GM21825 (cell line): ENCODE results near the gene ABR.

ENCODE experiments used
- ATAC-seq: cut with Tn5 transposase; IDR thresholded peaks from one replicate; pipeline ENCODE4 v1.9.1; 2021; ENCODE audit warnings: mild to moderate bottlenecking, moderate library complexity; ENCODE audit not compliant: unreplicated experiment

ABR gene

DNA sequence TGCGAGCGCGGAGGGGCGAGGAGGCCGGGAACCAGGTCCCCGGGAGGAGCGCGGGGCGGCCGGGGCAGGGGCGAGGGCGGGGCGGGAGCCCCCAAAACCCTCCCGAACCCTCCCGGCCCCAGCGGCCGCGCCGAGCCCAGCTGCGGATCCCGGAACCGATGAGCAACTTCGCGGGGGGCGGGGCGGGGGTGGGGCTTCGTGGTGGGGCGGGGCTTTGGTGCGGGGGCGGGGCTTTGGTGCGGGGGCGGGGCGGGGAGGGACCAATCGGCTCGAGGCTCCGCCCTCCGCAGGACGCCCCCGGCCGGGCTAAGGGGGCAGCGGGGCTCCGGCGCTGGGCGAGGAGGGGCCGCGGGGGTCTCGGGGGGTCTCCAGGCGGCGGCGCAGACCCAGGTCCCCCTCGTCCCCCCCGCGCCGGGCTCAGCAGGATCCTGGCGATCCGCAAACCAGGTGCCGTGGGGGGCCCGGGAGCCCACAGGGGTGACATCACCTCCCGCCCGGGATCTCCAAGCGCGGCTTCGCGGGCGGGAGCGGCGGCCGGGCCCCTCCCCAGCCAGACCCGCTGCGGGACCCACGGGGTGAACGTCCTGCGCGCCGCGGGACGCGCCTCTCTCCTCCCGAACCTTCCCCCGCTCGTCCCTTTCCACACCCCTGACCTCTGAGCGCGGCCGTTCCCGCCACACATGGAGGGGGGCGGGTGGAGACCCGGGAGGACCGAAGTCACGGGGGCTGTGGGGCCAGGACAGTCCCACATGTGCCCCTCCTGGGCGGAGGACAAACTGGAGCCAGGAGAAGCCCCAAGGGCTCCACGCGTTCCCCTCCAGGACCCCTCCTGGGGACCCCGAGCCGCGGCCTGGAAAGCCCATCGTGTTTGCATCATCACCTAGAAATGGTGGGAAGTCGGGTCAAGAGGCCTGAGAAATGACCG, at the start of gene ABR:
TSS of gene ABR (minus strand) at position 164 of the 925 bp plus-strand sequence. CDS start 254 bp downstream, outside the sequence.
- no peak for ATAC-seq

- peak; percentile 38 for ATAC-seq
Observed at GRCh38 chr17:1229349-1229899, 49.6 kb upstream of the ABR start.

DNA sequence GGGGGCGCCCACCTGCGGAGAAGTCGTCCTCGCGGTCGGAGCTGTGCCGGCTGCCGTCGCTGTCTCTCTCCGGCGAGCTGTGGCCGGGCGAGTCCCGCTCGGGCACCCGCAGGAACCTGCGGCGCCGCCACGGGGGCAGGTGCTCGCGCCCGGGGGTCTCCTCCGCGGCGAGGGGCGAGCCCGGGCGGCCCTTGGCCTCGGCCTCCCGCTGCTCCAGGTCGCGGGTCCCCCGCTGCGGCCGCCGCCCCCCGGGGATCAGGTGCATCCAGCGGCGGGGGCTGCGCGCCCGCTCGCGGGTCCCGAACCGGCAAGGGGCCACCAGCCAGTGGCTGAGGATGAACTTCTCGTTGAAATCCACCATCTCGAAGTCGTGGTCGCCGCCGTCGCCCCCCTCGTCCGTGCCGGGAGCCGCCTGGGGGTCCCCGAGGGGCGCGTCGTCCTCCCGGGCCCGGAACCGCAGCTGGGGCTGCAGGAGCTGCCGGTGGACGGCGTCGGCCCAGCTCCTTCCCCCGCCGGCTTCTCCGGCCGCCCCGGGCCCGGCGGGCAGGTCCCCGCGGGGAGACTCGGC, 49.1 kb upstream of the ABR start:
- peak; percentile 18 for ATAC-seq

GRCh38 chr17:1227917-1228780, 48.4 kb upstream of the ABR start:
- ATAC-seq: peak; percentile 43

GRCh38 chr17:1227365-1227764, 47.6 kb upstream of the ABR start:
- ATAC-seq: no peak

DNA sequence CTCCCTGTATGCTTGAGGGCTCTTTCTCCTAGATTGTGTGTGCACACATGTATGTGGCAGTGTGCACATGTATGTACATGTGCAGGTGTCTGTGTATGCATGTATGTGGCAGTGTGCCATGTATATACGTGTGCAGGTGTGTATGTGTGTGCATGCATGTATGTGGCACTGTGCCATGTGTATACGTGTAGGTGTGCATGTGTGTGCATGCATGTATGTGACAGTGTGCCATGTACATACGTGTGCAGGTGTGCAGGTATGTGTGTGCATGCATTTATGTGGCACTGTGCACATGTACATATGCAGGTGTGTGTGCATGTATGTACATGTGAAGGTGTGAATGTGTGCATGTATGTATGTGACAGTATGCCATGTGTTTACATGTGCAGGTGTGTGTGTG, 46.5 kb upstream of the ABR start:
- no peak for ATAC-seq

GRCh38 chr17:1224330-1224729, 44.5 kb upstream of the ABR start:
- ATAC-seq: no peak

DNA sequence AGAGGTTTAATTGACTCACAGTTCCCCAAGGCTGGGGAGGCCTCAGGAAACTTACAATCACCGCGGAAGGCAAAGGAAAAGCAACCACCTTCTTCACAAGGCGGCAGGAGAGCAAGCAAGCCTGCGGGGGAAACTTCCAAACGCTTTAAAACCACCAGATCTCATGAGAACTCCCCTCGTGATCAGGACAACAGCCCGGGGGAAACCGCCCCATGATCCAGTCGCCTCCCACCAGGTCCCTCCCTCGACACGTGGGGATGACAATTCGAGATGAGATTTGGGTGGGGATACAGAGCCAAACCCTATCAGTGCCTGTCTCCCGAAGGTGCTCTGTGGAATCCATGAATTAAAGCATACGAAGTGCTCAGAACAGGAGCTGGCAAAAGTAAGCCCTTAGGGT, 43.9 kb upstream of the ABR start:
- ATAC-seq: no peak

GRCh38 chr17:1222321-1222720, 42.5 kb upstream of the ABR start:
- ATAC-seq: no peak

DNA sequence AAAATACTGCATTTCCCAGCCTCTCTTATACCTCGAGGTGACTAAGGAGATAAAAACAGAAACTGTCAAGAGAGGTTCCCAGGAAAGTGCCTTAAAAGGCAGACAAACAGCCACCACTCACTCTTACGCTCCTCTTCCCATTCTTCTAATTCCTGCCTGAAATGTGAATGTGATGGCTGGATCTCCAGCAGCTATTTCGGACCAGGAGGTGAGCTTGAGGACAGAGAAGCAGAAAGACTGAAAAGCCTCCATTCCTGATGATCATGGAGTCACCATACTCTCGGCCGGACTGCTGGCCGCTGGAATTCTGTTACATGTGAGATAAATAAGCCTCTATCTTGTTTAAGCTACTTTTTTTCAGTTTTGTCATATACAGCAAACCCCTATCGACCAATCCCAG, 41.4 kb upstream of the ABR start:
- ATAC-seq: no peak

DNA sequence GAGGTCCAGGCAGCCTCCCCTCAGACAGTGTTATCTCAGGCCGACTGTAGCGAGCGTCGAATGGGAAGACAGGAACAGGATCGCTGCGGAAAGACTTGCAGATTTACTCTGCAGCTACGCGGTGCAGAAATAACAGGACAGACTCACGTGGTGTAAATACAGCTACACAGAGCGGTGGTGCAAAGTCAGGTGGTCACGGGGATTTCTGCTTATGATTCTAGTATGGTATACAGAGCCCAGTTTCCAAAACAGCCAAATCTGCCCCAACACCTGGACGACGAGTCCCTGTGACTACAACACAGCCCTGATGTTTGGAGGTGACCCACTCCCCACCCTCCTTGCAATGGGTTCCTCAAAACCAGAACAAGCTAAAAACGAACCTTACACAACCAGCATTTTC, 40.6 kb upstream of the ABR start:
- no peak for ATAC-seq

DNA sequence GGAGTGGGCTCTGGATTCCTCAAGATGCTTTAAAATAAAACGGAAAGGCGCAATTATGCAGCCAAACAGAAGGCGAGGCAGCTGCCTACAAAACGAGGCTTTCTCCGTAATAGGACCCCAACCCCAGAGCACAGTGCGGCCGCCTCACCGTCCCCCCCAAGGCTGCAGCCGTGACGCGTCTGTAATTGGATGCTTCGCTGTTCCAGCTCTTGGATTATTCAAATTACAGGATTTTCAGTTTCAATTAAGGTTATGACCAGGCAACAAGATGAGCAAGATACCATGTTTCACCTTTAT, 37.3 kb upstream of the ABR start:
- ATAC-seq: no peak

DNA sequence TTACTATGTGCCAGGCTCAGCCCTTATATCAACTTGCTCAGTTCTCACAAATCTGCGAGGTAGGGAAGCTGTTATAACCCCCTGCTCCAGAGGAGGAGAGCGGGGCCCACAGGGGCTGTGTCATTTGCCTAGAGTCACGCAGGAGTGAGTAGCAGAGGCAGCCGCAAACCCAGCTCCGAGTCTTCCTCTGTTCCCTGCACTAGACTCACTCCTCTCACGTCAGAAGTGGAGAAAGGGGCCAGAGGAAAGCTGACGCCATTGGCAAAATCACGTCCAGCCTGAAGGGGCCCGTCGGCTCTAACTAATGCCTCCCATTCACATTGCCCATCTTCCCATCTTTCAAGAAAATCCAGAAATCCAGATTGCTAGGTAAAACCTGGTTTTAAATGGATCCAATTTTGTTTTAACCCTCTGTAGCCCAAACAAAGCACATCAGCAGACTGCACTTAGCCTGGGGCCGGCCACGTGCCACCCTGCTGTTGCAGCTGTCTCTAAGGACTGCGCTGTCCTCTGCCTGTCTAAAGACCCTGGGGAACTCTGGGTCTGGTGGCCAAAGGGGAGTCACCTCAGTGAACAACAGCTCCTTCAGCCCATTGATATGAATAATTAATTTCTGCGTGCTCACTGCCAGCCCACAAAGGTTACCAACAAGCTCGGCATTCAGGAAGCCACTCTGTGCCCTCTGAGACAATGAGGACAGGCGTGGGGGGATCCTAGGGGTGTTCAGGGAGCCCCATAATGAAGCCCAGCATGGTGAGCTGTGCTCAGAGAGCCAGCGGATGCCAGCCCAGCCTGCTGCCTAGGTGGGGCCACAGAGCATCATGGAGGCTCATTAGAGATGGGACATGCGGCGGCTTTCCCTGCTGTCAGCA, 36.7 kb upstream of the ABR start:
- peak; percentile 51 for ATAC-seq

DNA sequence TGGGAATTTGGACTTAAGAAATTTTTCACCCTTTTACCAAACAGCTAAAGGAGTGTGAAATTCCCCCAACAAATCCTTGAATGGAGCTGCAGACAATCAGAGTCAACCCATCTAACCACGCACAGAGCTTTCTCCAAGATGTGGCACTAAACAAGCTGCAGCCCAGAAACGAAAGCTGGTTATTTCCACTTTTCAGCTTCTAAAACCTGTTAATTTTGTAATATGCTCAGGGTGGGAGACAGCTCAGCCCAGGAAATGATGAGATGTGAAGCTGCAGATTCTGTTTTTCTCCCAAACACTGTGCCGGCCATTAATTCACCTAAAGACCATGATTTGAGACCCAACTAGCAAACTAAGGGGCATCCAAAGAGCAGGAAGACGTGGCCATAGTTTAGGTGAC, 33.2 kb upstream of the ABR start:
- no peak for ATAC-seq

GRCh38 chr17:1211287-1211686, 31.5 kb upstream of the ABR start:
- no peak for ATAC-seq

DNA sequence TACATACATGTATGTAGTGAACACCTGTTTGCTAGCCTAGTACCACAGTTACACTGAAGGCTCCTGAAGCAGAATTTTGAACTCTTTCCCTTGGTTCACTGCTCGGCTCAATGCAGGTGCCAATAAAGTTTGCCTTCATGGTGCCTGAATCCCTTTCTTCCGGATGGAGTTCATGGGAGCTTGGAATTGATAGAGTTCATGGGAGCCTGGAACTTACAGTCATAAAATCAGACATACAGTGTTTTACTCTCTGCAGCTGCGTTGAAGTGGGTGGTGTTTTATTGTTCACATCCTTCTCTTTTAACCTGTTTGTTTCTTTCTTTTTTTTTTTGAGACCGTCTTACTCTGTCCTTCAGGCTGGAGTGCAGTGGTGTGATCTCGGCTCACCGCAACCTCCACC, 29.2 kb upstream of the ABR start:
- no peak for ATAC-seq

DNA sequence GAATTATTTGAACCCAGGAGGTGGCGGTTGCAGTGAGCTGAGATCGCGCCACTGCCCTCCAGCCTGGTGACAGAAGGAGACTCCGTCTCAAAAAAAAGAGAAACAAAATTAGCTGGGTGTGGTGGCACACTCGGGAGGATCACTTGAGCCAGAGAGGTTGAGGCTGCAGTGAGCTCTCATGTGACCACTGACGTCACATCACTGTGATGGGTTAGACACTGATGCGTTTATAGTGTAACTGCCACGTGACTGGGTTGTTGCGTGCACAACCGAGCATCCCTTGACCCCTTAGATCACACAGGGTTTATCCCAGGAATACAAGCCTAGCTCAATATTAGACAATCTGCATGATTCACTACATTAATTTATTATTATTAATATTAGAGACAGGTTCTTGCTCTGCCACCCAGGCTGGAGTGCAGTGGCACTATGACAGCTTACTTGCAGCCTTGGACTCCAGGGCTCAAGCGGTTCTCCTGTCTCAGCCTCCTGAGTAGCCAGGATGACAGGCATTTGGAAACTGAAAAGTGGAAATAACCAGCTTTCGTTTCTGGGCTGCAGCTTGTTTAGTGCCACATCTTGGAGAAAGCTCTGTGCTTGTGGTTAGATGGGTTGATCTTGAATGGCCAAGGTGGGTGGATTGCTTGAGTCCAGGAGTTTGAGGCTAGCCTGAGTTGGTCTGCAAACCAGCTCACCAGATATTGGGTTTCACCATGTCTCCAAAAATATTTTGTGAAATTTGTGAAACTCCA, 26.4 kb upstream of the ABR start:
- no peak for ATAC-seq

DNA sequence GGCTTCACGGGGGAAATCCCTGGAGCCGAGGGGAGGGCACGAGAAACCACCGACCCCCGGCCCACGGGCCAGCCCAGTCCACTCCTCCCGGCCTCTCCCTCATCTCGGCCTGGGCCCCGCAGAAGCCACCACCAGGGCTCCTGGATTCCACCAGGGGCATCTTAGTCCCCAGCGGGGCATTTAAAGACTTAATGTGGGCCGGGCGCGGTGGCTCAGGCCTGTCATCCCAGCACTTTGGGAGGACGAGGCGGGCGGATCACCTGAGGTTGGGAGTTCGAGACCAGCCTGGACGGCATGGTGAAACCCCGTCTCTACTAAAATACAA, 24.1 kb upstream of the ABR start:
- no peak for ATAC-seq

DNA sequence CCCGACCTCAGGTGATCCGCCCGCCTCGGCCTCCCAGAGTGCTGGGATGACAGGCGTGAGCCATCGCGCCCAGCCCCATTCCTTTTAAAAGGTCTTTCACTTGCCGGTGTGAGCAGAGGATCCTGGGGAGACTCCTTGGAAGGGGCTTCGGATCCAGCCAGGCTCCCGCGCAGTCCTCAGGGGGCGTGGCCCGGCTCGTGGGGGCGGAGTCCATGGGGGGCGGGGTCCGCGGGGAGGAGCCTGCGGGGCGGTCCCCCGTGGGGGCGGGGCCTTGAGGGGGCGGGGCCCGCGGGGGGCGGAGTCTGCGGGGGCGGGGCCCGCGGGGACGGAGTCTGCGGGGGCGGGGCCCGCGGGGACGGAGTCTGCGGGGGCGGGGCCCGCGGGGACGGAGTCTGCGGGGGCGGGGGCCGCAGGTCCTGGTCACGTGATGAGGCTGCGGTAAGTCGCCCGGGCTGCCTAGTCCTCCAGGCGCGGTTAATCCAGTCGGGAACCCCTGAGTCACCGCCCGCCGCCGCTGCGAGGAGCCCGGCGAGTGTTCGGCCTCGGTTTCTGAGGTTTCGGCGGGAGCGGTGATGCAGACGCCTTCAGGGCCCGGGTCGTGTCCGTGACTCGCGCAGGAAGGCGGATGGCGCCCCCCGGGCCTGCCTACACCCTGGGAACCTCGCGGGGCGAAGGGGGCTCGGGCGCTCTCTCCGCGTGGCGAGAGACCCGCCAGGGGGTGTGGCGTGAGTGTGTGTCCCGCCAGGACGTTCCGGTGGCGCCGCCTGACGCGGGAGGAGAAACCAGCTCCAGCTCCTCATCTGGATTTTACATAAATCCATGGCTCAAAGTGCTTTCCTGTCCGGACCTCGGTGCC, 23.6 kb upstream of the ABR start:
- no peak for ATAC-seq
